A549 (cell line): ENCODE measurements around the gene SNTG2.

Source experiments
- EP300 ChIP-seq, 2 experiments: fragments of >200 bp; sonication (Bioruptor Twin); formaldehyde crosslinking; IDR thresholded peaks; 2 replicates in 1 of 2; 3 replicates in 1 of 2; pipeline ENCODE4 v1.6.1; 2016 to 2017
- POLR2A ChIP-seq: IDR thresholded peaks from 2 replicates; pipeline ENCODE4 v1.6.1; 2012; ENCODE audit warnings: mild to moderate bottlenecking, low read length
- TF ChIP-seq, protein P1 (sequence below): fragments of >200 bp; sonication (Bioruptor Twin); formaldehyde crosslinking; IDR thresholded peaks from 3 replicates; pipeline ENCODE4 v1.5.1; 2016

DNA sequence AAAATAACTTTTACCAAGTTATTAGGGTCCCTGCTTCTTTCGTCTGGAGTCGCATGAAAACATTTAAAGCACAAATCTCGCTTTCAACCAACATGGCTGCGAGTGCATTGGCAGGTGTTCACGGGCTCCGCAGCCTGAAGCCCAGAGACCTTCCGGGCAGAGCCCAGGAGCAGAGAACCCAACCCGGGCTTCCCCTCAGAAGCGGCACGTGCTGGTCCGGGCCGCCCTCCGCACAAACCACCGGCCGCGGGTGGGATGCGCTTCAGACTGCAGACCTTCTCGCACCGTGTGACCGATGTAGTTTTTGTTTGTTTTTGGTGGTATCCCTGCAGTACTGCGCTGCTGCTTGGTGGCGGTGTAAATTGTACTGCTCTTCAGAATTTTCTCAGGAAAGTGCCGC is 357.0 kb downstream of the SNTG2 start:
- TF ChIP-seq, protein P1, sequence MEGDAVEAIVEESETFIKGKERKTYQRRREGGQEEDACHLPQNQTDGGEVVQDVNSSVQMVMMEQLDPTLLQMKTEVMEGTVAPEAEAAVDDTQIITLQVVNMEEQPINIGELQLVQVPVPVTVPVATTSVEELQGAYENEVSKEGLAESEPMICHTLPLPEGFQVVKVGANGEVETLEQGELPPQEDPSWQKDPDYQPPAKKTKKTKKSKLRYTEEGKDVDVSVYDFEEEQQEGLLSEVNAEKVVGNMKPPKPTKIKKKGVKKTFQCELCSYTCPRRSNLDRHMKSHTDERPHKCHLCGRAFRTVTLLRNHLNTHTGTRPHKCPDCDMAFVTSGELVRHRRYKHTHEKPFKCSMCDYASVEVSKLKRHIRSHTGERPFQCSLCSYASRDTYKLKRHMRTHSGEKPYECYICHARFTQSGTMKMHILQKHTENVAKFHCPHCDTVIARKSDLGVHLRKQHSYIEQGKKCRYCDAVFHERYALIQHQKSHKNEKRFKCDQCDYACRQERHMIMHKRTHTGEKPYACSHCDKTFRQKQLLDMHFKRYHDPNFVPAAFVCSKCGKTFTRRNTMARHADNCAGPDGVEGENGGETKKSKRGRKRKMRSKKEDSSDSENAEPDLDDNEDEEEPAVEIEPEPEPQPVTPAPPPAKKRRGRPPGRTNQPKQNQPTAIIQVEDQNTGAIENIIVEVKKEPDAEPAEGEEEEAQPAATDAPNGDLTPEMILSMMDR: no peak
- TF ChIP-seq POLR2A (no peak), EP300 (IDR thresholded peaks at IDR 0.05) (no peak)
